Measurements from ENCODE around the gene NHP2. TPM values are rescaled to one million over a fixed set of nuclear protein-coding genes. Genes with fewer than 3 reads are reported as not detected.
"Not testable (repeated sequence)": the region's sequence is repeated elsewhere in the genome, so short reads cannot be mapped to it uniquely, and the experiment has no call there.

Gene NHP2
- total RNA-seq, 1 donor from 2014 or later: 132 TPM

DNA sequence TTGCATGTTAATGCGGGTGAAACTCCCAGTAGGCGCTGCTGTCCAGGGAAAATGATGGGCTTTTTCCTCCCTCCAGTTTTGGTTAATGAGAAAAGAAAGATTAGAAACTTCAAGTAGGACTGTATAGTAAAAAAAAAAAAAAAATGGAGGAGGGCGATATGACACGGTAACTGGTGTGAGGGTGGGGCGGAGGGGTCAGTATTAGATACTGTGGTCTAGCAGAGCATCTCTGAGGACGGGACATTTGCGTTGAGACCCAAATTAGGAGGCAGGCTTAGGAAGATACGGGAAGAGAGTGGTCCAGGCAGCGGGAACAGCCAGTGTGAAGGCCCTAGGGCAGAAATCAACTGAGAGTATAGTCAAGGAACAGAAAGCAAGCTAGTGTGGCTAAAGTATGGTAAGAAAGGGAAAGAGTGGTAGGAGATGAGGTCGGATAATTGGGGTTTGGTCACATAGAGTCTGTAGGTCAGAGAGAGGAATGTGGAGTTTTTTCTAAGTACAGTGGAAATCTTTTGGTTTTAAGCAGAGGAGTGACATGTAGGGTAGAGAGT lies 22.2 kb downstream of the NHP2 start:
- no peak for DNase-seq (ENCODE audit: low read depth in 2 of 2)

DNA sequence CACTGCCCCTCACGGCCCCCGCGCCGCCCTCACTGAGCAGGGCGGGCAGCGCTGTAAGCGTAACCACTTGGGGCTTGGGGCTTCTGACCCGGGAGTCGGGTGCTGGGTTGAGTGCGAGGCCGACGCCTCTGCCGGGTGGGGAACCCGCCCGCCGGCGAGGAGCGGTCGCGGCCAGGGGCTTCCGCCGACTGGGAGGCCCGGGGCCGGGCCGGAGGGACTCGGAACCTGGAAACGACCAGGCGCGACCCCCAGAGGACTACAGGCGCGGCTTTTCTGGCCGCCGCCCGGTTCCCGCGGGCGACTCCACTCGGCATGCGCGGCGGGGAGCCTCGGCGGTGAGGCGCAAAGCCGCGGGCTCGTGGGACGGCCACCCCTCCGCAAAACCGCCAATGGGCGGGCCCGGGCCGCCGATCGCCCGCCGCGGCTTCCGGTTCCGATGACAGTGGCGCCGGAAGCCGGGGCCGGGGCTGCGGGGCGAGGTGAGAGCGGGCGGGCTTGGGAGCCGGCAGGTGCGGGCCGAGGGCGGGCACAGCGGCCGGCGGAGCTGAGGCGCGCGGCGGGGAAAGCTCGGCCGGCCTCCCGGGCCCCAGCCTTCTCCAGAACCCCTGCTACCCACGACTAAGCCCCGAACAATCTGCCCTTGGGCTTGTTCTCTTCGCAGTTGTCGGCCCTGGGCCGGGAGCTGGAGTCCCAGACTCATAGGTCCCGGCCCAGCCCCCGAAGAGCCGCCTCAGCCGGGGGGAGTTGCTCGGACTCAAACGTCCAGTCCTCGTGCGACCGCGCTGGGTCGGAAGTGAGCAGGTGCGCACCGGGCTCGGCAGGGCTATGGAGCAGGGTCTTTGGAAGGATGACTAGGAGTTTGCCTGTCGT lies 22.9 kb downstream of the NHP2 start, which contains the start of gene RMND5B:
Gene RMND5B (plus strand): TSS at position 439 of the 870 bp plus-strand sequence. CDS start 7,106 bp downstream, outside the sequence.
- DNase-seq (ENCODE audit: low read depth in 2 of 2): peak; percentile 38 to 82

DNA sequence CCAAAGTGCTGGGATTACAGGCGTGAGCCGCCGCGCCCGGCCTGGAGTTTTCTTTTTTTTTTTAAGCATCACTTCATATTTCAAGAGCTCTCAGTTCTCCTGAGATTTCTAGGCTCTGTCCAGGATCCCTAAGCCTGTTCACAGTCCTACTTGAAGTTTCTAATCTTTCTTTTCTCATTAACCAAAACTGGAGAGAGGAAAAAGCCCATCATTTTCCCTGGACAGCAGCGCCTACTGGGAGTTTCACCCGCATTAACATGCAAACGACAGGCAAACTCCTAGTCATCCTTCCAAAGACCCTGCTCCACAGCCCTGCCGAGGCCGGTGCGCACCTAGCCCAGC lies 23.5 kb downstream of the NHP2 start:
- not testable (repeated sequence) for DNase-seq (ENCODE audit: low read depth in 2 of 2)

DNA sequence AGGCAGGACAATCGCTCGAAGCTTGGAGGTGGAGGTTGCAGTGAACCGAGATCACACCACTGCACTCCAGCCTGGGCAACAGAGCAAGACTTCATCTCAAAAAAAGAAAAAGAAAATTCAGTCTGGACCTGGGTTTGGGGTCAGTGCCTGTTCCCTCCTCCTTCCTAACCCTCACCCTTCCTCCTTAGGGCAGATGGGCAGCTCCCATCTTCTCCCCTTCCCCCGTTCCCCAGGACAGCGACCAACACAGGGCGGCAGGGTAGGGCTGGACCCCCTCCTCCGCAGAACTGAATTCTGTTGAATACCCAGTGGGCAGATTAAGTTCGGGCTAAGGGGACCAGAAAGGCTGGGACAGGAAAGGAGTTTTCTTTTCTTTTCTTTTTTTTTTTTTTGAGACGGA lies 24.4 kb downstream of the NHP2 start:
- DNase-seq (ENCODE audit: low read depth in 2 of 2): no peak

DNA sequence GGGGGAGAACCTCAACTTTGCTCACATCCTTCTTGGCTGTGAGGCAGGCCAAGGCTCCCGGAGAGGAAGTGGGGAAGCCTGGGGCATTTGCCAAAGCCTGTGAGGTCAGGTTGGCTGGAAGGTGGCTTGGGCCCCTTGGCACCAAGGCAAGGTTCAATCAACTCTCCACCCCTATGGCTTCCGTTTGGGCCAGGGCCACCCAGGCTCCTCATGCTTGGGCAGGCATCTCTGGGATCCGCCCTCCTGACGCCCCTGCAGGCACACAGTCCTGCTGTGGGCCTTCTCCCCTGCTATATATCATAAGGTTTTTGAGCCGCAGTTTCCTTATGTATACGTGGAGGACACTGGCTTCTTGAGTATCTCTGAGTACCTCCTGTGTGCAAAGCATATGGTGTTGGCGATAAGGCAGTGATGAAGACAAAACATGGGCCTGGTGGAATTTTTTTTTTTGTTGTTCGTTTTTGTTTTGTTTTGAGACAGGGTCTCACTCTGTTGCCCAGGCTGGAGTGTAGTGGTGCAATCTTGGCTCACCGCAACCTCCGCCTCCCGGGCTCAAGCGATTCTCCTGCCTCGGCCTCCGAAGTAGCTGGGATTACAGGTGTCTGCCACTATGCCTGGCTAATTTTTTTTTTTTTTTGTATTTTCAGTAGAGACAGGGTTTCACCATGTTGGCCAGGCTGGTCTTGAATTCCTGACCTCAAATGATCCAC lies 26.2 kb downstream of the NHP2 start:
- DNase-seq (ENCODE audit: low read depth in 2 of 2): not testable (repeated sequence)

DNA sequence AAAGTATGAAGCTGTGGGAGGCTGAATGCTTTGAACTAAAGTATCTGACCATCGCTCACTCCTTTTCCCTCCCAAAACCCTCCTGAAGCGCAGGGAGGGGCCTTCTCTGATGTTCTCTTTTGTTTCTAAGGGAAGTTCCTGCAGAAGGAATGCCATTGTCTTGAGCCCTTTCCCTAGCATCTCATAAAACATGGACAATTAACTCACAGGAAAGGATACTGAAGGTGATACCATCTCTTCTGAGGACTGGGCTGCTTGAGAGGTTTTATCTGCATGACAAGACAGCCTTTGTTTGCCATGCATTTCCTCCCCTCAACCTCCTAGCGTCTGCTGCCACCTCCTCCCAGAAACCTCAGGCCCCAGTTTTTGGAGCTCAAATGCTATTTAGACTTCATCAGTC lies 27.1 kb downstream of the NHP2 start:
- DNase-seq (ENCODE audit: low read depth in 2 of 2): no peak

DNA sequence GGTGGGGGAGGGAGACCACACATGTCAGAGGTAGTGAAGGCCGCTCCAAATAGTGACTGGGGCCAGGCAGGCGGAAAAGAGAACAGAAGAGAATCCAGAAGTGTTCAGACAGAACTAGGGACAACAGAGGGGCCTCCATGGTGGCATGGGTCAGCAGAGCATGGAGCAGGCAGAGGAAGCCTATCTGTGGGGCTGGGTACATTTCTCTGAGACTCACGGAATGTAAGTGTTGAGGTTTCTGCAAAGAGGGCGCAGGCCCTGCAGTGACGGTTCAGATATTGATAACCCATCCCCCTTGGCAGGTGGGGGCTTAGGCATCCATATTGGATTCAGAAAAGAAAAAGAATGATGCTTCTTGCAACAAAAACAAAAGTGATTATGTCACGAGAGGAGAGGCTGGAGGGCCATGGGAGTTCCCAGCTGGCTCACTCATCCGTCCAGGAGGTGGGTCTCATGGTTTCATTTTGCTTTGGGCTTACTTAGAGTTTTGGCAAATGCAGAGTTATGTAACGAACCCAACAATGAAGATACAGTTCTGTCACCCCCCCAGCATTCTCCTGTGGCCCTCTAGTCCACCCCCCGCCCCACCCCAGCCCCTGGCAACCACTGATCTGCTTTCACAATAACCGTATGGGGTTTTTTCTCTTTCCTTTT lies 28.3 kb downstream of the NHP2 start:
- DNase-seq (ENCODE audit: low read depth in 2 of 2): no peak

DNA sequence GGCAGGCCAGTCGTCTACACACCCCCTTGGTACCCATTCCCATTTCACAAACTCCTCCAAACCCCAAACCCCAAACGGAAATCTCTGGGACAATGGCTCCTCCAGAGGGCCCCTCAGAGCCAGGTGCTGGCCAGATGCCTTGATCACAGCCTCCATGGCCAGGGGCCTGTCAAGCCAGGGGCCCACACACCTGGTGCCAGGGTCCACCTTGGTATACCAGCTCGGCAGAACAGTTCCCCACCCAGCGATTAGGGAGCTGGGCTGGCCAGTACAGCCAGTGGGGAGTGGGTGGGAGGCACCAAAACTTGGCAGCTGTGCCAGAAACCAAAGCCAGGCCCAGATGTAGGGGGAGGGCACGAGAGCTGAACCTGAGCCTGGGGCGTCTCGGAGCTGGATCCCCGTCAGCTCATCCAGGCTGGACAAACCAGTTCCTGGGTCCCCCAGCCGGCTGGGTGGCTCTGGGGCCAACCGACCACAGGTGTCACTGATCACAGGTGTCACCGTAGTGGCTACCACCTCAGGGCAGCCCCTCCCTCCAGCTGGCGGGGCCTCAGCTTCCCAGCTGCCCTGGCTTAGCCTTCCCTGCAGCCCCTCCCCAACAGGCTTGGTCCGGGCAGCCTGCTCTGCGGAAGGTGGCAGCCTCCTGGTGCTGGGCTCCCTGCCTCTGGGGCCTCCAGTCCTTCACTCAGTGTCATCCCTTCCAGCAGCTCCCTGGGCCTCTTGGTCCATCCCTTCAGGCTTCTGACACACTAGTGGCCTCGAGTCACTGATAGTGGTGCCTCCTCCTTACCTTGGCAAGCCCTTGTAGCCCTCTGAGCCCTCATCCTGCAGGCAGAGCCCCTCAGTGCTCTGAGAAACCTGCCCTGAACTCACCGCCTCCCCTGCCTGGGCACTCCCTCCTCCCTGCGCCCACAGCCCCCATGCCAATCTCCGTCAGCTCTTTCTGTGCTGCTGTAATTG lies 29.4 kb downstream of the NHP2 start:
- DNase-seq (ENCODE audit: low read depth in 2 of 2): no peak

DNA sequence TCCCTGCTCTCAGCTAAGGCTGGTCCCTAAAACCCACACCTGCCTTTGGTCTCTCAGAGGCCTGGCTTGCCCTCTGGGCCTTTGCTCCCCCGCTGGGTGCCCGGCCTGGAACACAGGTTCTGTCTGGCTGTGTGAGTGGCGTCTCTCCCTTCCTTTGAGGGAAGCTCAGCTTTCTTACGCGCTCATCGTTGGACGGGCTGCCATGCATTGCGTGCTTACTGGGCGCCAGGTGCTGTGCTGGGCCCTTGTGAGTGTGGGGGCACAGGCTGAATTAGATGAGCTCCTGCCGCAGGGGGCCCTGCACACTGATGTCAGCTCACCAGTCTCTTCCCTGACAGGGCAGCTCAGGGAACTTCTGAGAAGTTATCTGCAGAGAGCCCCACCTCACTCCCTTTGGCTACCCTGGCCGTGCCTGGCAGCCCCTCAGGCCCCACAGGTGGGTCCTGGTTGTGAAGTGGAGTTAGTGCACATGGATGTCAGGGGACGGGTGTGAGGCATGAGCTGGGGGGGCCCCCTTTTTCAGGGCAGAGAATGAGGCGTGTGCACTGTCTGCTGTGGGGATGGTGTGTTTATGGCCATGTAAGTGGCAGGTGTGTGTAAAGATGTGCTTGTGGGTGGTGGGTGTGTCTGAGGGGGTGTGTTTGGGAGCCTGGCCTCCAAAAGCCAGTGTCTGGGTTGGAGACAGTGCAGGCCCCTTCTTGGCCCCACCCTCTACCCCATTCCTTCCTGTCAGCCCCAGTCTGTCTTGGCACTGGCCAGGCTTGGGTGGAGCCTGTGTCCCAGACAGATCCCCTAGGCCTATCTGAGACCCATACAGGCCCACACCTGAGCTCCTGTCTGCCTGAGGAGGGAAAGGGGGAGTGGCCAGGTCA lies 30.4 kb downstream of the NHP2 start:
- no peak for DNase-seq (ENCODE audit: low read depth in 2 of 2)

DNA sequence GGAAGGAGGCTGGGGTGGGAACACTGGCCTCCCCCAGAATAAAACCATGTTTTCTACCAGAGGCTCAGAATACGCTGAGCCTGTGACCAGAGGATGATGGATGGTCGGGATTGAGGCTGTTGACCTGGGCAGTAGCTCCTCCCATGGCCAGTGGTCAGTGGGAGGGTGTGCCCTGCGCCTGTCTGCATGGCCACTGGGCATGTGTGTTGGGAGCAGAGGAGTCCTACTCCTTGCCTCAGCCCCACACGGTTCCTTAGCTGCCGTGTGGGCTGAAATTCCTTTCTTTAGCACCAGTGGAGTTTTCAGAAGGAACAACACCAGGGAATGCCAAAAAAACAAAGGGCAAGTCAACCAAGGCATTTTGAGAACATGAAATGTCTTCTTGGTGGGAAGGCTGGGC lies 31.3 kb downstream of the NHP2 start:
- no peak for DNase-seq (ENCODE audit: low read depth in 2 of 2)

DNA sequence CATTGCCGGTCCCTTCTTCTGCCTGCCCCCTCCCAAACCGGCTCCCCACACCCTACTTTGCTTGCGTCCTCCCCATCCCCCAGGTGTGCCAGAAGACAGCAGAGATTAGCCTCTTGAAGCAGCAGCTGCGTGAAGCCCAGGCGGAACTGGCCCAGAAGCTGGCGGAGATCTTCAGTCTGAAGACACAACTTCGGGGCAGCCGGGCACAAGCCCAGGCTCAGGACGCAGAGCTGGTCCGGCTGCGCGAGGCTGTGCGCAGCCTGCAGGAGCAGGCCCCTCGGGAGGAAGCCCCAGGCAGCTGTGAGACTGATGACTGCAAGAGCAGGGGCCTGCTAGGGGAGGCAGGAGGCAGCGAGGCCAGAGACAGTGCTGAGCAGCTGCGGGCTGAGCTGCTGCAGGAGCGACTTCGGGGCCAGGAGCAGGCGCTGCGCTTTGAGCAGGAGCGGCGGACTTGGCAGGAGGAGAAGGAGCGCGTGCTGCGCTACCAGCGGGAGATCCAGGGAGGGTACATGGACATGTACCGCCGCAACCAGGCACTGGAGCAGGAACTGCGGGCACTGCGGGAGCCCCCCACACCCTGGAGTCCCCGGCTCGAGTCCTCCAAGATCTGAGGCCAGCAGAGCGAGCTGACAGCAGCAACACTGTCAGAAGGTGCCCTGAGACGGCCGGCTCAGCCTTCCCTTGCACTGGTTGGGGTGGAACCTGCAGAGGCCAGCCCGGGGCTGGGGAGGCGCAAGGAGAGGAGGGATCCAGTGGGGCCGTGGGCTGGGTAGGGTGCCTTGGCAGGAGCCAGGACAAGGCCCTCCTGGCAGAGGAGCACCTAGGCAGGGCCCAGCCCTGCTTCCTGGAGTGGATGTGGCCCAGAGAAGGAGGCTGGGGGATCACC lies 32.1 kb downstream of the NHP2 start:
- no peak for DNase-seq (ENCODE audit: low read depth in 2 of 2)

DNA sequence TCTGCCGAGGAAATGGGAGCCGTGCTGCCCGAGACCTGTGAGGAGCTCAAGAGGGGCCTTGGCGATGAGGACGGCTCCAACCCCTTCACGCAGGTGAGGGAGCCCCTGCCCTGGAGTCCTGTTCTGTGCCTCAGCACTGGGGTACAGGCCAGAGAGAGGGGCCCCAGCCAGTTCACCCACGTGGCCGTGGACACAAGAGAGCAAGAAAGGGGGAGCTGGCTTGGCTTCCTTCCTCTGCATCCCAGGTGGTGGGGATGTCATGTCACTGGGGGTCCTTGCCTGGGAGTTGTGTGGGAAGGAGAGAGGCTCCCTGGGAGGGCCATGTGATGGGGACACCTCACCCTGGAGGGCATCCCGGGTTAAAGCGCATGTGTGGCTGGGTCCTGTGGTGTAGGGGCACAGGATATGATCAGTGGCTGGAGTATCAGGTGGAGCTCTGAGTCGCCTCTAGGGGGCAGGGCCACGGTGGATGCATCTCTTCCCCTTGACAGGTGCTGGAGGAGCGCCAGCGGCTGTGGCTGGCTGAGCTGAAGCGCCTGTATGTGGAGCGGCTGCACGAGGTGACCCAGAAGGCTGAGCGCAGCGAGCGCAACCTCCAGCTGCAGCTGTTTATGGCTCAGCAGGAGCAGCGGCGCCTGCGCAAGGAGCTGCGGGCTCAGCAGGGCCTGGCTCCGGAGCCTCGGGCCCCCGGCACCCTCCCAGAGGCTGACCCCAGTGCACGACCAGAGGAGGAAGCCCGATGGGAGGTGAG lies 32.9 kb downstream of the NHP2 start:
- DNase-seq (ENCODE audit: low read depth in 2 of 2): peak; percentile 27 to 55

DNA sequence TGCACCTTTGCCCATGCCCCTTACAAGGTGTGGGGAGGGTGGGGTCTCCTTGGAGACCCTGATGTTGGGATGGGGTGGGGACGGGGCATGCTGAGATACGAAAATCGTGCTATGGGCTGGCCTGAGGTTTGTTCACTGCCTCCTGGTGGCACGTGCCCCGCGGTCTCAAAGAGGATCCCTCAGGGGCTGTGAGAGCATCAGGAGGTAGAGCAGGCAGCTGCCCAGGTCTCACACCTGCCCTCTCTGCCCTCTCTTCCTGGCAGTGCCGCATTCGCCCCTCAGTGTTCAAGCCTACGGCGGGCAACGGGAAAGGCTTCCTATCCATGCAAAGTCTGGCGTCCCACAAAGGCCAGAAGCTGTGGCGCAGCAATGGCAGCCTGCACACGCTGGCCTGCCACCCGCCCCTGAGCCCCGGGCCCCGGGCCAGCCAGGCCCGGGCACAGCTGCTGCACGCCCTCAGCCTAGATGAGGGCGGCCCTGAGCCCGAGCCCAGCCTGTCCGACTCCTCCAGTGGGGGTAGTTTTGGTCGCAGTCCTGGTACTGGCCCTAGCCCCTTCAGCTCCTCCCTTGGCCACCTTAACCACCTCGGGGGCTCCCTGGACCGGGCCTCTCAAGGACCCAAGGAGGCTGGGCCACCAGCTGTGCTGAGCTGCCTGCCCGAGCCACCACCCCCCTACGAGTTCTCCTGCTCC lies 33.6 kb downstream of the NHP2 start:
- DNase-seq (ENCODE audit: low read depth in 2 of 2): no peak

DNA sequence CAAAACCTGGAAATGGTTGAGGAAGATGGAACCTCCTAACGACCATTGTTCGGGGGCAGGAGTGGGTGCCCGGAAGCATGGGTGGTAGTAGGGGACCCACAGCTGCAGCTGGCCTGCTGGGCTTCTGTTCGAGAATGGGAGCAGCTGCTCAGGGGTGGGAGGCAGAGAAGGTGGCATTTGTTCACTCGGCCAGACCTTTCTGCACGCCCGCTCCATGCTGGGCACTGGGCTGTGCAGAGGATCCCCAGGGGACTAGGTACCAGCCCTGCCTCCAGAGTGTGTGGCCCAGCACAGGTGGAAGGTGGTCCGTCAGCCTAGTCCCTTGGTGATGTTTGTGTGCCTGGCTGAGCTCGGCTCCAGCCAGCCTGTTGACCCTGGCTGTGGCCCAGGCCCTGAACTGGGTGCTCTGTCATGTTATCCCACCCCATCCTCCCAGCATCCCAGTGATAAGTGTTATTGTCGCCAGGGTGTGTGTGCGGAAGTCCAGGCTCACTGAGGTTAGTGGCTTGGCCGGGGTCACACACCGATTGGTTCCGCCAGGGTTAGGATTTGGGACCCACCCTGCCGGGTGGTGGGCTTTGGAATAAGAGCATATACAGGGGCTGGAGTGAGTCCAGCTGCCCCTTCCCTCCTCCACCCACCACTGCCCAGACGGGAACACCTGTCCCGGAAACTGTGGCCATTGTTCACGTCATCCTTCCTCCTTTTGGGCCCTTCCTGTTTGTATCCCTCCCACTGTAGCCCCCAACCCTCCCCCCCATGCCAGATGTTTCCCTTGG lies 35.6 kb downstream of the NHP2 start:
- DNase-seq (ENCODE audit: low read depth in 2 of 2): peak; percentile 80 to 89

DNA sequence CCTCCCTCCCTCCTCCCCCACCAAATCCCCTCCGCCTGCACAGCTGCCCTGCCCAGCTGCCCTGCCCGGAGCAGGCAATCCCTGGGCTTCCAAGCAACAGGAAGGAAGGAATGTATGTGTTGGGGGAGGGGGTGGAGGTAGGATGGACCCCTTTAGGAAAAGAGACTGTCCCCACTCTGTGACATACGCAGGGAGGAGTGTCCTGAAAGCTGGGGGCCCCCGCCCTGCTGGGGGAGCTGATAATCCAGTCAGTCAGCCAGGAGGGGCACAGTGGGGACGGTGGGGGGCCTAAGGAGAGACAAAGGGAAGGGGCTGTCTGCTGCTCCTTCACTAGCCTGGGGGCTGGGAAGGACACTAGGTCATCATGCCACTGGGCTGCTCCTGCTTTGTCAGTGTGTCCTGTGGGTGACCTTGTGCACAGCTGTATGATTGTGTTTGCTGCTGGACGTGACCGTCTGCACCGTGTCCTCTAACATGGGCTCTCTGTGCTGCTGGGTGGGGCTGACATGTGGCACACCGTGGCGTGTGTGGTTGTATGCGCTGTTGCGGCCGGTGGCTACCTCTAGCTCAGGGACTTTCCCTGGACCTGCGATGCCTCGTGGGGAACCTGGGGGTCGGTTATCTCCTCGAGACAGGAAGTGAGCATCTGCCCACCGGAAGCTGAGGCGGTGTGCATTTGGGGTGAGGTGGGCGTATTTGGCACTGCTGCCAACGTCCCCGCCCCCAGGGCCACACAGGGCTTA lies 37.4 kb downstream of the NHP2 start:
- DNase-seq (ENCODE audit: low read depth in 2 of 2): peak; percentile 43 to 55

DNA sequence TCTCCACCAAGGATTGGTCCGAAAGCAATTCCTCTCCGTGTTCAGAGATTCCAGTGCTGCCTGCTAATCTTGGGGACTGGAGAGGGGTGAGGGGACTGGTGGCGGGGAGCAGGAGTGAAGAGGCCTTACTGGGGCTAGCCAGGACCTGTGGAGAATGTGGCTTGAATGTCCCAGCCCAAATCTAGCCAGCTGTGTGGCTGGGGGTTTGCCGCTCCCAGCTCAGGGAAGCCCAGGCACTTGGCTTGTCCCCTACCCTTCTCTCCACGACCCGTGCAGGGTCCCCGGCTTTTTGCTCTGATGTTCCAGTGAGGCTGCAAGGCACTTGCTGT lies 37.9 kb downstream of the NHP2 start:
- DNase-seq (ENCODE audit: low read depth in 2 of 2): no peak
